Type B pancreatic cell (in vitro differentiated cells): Measurements from ENCODE around the gene GLI3. TPM values are rescaled to one million over a fixed set of nuclear protein-coding genes. Genes with fewer than 3 reads are reported as not detected.

ENCODE experiments used
- DNase-seq: peaks from one replicate; pipeline ENCODE4 v3.0.0; 2021; ENCODE audit warnings: mixed read lengths; ENCODE audit not compliant: unreplicated experiment; ENCODE audit errors: extremely low spot score
- H3K27ac Mint-ChIP-seq: 2 replicates; pipeline ENCODE4 v1.8.0; 2021; ENCODE audit warnings: mild to moderate bottlenecking, mixed read lengths
- H3K27me3 Mint-ChIP-seq: 2 replicates; pipeline ENCODE4 v1.8.0; 2021; ENCODE audit warnings: mixed read lengths
- H3K36me3 Mint-ChIP-seq: 2 replicates; pipeline ENCODE4 v1.8.0; 2021; ENCODE audit warnings: mixed read lengths
- H3K4me1 Mint-ChIP-seq: one replicate; pipeline ENCODE4 v1.8.0; 2021; ENCODE audit warnings: mixed read lengths; ENCODE audit not compliant: unreplicated experiment
- H3K4me3 Mint-ChIP-seq: 2 replicates; pipeline ENCODE4 v1.8.0; 2021; ENCODE audit warnings: mild to moderate bottlenecking, mixed read lengths
- H3K9me3 Mint-ChIP-seq: 2 replicates; pipeline ENCODE4 v1.8.0; 2021; ENCODE audit warnings: mixed read lengths
- CTCF ChIP-seq: fragments of 200-600 bp; sonication (generic); conservative IDR thresholded peaks from 2 replicates; pipeline ENCODE4 v1.5.0; 2021; ENCODE audit warnings: antibody characterized with exemption, mild to moderate bottlenecking
- total RNA-seq: library from RNA; stranded (reverse); gene quantifications from 2 replicates; pipeline ENCODE4 v1.2.1, GENCODE V29; 2021; ENCODE audit warnings: low replicate concordance

GLI3 gene
- total RNA-seq, 1 donor from 2014 or later = 141 TPM

- TF ChIP-seq CTCF = no peak
- DNase-seq = no peak
- Mint-ChIP-seq H3K4me1 (peaks cover 38% of the 10 kb centered on the region), H3K36me3 (peaks cover 66% of the 10 kb centered on the region), H3K27me3 (no peaks in the 10 kb centered on the region), H3K9me3 (no peaks in the 10 kb centered on the region), H3K27ac (no peak overlapping the region), H3K4me3 (no peak overlapping the region)
Measured at GRCh38 chr7:42027521-42027920, 209.5 kb downstream of the GLI3 start.

GRCh38 chr7:42026622-42027197 is 210.3 kb downstream of the GLI3 start:
- no peak overlapping the region for H3K27ac Mint-ChIP-seq
- peaks cover 44% of the 10 kb centered on the region for H3K4me1 Mint-ChIP-seq
- TF ChIP-seq CTCF = no peak
- H3K36me3 Mint-ChIP-seq = peaks cover 71% of the 10 kb centered on the region
- H3K27me3 Mint-ChIP-seq = no peaks in the 10 kb centered on the region
- no peaks in the 10 kb centered on the region for H3K9me3 Mint-ChIP-seq
- DNase-seq = no peak
- no peak overlapping the region for H3K4me3 Mint-ChIP-seq

- H3K27ac Mint-ChIP-seq = no peak overlapping the region
- no peaks in the 10 kb centered on the region for H3K27me3 Mint-ChIP-seq
- H3K4me1 Mint-ChIP-seq = peaks cover 49% of the 10 kb centered on the region
- no peaks in the 10 kb centered on the region for H3K9me3 Mint-ChIP-seq
- no peak for TF ChIP-seq CTCF
- peaks cover 71% of the 10 kb centered on the region for H3K36me3 Mint-ChIP-seq
- no peak overlapping the region for H3K4me3 Mint-ChIP-seq
- DNase-seq = no peak
Measured at GRCh38 chr7:42025635-42026375, 211.2 kb downstream of the GLI3 start.

DNA sequence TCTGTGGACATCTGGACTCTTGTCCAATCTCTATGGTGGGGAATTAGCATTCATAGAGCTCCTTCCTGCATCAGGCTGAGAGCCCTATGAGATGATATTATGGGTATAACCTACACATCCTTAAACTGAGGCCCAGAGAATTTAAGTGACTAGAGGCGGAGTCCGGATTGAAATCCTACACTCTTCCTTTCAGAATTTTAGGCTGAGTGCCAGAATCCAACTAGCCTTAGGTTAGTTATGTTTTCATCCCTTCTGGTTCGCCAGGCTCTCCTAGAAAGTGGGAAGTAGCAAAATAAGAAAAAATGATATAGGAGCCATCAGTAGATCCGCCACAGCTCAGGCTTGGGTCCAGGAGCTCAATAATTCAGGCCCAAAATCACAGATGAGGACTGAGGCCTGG is 212.5 kb downstream of the GLI3 start:
- DNase-seq = no peak
- Mint-ChIP-seq H3K27me3 (no peaks in the 10 kb centered on the region), H3K9me3 (no peaks in the 10 kb centered on the region), H3K4me3 (no peak overlapping the region), H3K36me3 (peaks cover 70% of the 10 kb centered on the region), H3K4me1 (peaks cover 56% of the 10 kb centered on the region), H3K27ac (no peak overlapping the region)
- TF ChIP-seq CTCF = no peak

DNA sequence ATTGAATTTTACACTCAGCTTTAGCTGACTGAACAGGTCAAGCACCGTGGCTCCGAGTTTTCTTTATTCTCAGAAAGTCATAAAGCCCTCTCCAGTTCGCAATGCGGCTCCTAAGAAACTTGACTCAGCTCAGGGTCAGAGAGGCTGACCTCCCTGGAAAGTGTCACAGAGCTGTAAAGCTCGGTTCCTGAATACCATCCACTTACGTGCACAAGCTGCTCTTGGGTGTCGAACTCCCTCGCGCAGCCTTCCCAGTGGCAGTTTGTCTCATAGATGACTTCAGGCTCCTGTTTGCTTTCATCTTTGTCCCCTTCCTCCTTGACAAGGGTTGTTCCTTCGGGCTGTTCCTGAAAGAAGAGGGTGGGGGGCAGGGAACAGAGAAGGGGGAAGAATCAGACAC is 213.7 kb downstream of the GLI3 start:
- Mint-ChIP-seq H3K9me3 (no peaks in the 10 kb centered on the region), H3K27me3 (no peaks in the 10 kb centered on the region), H3K4me3 (peak overlapping the region; percentile 18), H3K36me3 (peaks cover 73% of the 10 kb centered on the region), H3K4me1 (peaks cover 67% of the 10 kb centered on the region), H3K27ac (no peak overlapping the region)
- no peak for DNase-seq
- no peak for TF ChIP-seq CTCF
